Measurements from ENCODE around the gene ENPP1.

ENPP1 gene

GRCh38 chr6:131787766-131788712 lies 19.8 kb upstream of the ENPP1 start:
- DNase-seq = no peak

DNA sequence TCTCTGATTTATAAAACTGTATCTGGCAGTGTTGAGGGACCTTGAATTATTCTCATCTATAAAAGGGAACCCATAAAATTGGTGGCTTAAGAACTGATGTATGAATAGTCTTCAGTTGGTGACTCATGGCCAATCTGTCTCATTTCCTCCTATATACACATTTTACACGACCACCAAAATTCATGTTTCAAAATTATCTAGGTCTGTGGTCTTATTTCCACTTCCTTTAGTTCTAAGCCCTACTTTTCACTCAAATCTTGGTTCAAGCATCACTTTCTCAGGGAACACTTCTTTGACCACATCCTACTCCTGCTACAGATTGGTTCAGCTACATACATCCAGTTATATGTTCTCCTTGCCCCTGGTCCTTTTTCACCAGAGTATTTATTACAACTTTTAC lies 18.6 kb upstream of the ENPP1 start:
- DNase-seq = no peak

DNA sequence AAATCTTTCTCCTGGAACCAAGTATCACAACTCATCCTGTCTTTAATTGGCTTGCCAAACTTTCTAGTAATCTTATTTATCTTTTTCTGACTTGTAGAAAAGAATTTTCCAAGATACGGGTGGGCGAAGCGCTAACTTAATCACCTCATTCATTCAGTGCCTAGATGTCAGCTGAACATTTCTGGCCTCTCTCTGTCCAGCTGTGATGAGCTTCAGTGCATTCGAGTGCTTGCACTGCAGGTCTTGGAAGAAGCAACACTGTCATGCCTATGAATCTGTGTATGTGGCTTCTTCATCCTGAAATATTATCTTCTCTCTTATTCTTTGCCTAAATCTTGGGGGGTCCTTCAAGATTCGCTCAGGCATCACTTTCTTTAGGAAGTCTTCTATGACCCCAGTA lies 16.3 kb upstream of the ENPP1 start:
- no peak for DNase-seq

- DNase-seq = no peak
Observed at GRCh38 chr6:131792091-131792496, 15.7 kb upstream of the ENPP1 start.

GRCh38 chr6:131795366-131795765 lies 12.5 kb upstream of the ENPP1 start:
- DNase-seq = no peak

DNA sequence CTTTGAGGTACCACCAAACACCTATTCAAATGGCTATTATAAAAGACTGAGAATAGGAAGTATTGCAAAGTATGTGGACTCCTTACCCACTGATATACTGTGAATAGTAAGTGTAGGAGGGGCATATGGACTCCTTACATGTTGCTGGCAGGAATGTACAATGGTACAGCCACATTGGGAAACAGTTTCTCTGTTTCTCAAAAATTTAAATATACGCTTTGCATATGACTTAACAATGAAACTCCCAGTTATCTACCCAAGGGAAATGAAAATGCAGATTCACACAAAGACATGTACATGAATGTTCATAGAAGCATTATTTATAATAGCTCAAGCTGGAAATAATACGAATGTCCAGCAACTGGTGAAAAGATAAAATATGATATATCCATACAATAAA lies 5.5 kb upstream of the ENPP1 start:
- no peak for DNase-seq

- no peak for DNase-seq
Observed at GRCh38 chr6:131803007-131803769, 4.6 kb upstream of the ENPP1 start.

- DNase-seq = no peak
Observed at GRCh38 chr6:131804131-131804530, 3.7 kb upstream of the ENPP1 start.

GRCh38 chr6:131807321-131807643 lies 538 bp upstream of the ENPP1 start:
- DNase-seq = no peak

DNA sequence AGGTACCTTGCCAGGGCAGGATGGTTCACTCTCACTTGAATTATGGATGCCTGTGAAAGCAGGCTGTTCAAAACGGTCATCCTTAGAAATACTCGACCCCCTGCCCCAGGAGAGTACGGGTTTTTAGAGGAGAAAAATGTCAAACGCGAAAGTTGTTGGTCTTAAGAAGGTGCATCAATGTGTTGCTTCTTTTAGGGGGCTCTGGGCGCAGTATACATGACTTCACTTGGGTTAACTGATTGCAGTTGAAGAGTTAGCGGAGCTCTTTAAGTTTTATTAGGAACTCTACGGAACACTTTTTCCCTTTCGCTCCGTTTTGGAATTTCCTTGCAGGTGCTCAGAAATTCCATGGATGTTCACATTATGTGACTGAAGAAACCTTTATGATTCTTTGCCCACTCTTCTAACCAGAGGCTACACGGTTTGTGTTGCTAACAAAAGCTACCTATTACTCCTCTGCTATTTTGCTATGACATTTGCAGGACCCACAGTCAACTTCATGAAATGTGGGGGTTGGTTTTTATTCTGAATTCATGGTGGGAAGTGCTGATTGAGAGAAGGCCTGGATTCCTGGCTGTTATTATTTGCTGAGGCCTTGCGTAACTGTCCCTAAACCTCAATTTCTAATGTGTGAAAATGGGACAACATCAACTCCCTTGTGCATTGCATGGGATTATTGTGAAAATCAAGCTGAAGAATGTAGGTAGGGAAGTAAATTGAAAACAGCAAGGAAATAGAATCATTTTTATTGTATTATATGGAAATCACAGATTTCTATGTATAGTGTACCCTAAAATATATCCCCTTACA lies 845 bp downstream of the ENPP1 start:
- no peak for DNase-seq

GRCh38 chr6:131811500-131811899 lies 3.7 kb downstream of the ENPP1 start:
- no peak for DNase-seq

DNA sequence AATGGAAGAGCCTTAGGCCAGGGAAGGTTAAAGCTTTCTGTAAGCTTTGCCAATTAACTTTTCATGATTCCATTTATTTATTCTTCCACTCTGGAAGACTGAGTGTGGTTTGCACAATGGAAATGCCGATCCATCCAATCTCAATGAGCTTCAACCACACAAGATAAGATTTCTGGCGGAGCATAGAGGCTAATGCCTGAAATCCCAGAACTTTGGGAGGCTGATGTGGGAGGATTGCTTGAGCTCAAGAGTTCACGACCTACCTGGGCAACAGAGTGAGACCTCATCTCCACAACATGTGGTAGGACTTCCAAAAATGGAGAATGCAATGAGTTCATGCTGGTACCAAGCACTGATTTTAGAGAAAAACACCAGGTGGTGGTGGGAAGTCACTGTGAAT lies 6.2 kb downstream of the ENPP1 start:
- DNase-seq = no peak

- DNase-seq = no peak
Observed at GRCh38 chr6:131816869-131817268, 9.0 kb downstream of the ENPP1 start.

- DNase-seq = no peak
Observed at GRCh38 chr6:131819572-131820124, 11.8 kb downstream of the ENPP1 start.

GRCh38 chr6:131821010-131821807 lies 13.4 kb downstream of the ENPP1 start:
- DNase-seq = no peak

- DNase-seq = no peak
Observed at GRCh38 chr6:131822119-131822518, 14.3 kb downstream of the ENPP1 start.

DNA sequence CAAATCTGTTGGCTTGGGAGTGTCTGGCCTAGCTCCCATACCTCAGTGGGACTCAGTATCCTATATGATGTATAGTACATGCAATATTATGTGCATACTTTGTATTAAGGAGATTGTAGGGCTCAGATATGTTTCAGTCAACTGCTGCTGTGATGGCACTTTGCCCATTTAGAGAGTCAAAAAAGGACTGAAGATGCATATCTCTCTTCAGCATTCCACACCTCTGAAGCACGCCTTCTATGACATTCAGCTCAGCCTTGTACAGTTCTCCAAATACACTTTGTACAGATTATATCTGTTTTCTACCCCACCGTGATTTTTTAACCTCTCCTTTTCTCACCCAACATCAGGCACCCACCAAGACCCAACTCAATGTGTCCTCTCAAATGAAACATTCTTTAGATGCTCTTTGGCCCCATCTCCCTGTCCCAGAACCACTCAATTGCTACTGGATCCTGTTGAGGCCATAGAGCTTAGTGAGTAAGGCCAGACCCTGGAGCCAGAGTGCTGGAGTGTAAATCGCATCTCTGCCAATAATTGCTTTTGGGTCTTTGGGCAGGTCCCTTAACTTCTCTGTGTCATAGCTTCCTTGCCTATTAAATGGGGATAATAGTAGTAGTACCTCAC lies 15.6 kb downstream of the ENPP1 start:
- DNase-seq = no peak

GRCh38 chr6:131825946-131826345 lies 18.1 kb downstream of the ENPP1 start:
- no peak for DNase-seq

DNA sequence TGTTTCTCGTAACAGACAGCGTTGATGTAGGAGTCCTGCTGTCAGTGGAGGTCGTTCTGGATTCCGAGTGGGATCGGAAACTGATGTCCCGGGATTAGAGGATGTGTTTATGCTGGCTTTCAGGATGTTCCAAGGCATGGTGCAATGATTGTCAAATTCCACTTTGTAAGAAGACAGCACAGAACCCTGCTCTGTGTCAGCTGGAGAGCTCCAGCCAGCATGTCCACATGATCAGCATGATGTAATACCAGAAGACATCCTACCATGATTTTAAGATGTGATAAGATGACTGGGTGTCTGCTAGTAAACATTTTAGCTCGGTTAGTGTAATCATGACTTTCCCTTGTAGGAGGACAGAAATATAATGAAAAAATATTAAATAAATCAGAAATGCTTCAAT lies 20.3 kb downstream of the ENPP1 start:
- DNase-seq = no peak

GRCh38 chr6:131828951-131829350 lies 21.1 kb downstream of the ENPP1 start:
- DNase-seq = no peak

- DNase-seq = no peak
Observed at GRCh38 chr6:131831392-131831791, 23.6 kb downstream of the ENPP1 start.

DNA sequence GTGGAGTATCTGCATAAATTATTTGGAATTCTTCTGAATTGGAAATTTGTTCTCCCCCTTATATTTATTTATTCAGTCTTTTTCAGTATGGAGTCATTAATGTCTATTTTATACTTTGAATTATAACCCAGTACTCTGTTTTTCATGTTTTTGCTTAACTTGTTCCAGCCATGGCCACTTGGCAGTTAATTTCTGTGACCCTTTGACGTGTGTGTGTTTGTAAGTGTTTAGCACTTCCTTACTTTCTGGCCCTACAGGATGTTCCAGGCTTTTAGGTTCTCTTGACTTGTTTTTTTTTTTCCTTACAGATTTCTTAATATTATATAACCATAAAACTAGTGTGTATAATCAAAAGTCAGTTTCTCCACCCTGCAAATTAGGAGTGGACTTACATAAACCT lies 24.1 kb downstream of the ENPP1 start:
- DNase-seq = no peak

All from stimulated activated CD4-positive, alpha-beta T cell treated with anti-CD3 and anti-CD28 coated beads, Interleukin-2, amount 100 ng/mL, for 24 hours (primary cell).